Natural killer cell (primary cell): ENCODE results near the gene VRK1. TPM values are rescaled to one million over a fixed set of nuclear protein-coding genes. Genes with fewer than 3 reads are reported as not detected.

Experiments
- ATAC-seq, 3 donors: fragments of 150-1000 bp in 2 of 3; fragments of 200-7000 bp in 1 of 3; cut with Tn5 transposase; 1 replicate in 1 of 3; 2 replicates in 2 of 3; pipeline ENCODE4 v1.10.0; 2021; ENCODE audit warnings: mild to moderate bottlenecking in 2 of 3, moderate library complexity in 2 of 3
- DNase-seq, 2 donors: peaks; one replicate each; pipeline versions ENCODE4 v3.0.0 to v3.0.0-alpha.2; 2013 to 2021; ENCODE audit warnings: mixed read lengths in 1 of 2
- H3K27ac ChIP-seq: one replicate; pipeline ENCODE4 v1.5.1; 2013; ENCODE audit warnings: mild to moderate bottlenecking, low read length
- H3K27me3 ChIP-seq: one replicate; pipeline ENCODE4 v1.6.1; 2013; ENCODE audit warnings: low read length; ENCODE audit not compliant: control insufficient read depth, insufficient read depth
- H3K36me3 ChIP-seq: one replicate; pipeline ENCODE4 v1.6.1; 2013; ENCODE audit warnings: low read length; ENCODE audit not compliant: control insufficient read depth, insufficient read depth
- H3K4me1 ChIP-seq: one replicate; pipeline ENCODE4 v1.6.1; 2013; ENCODE audit warnings: low read length; ENCODE audit not compliant: control insufficient read depth, insufficient read depth
- H3K4me3 ChIP-seq: one replicate; pipeline ENCODE4 v1.5.1; 2013; ENCODE audit warnings: low read length
- H3K9me3 ChIP-seq: one replicate; pipeline ENCODE4 v1.6.1; 2013; ENCODE audit warnings: low read length; ENCODE audit not compliant: control insufficient read depth, insufficient read depth
- H3K27ac Mint-ChIP-seq, 2 donors: one replicate each; pipeline ENCODE4 v1.8.0; 2022; ENCODE audit warnings: mild to moderate bottlenecking in 2 of 2, mixed read lengths in 2 of 2, moderate library complexity in 1 of 2
- H3K27me3 Mint-ChIP-seq, 2 donors: one replicate each; pipeline ENCODE4 v1.8.0; 2022; ENCODE audit warnings: low read depth in 2 of 2, mixed read lengths in 2 of 2
- H3K36me3 Mint-ChIP-seq: one replicate; pipeline ENCODE4 v1.8.0; 2022; ENCODE audit warnings: mixed read lengths
- H3K4me1 Mint-ChIP-seq, 2 donors: one replicate each; pipeline ENCODE4 v1.8.0; 2022; ENCODE audit warnings: mixed read lengths in 2 of 2
- H3K4me3 Mint-ChIP-seq: one replicate; pipeline ENCODE4 v1.8.0; 2022; ENCODE audit warnings: mild to moderate bottlenecking, moderate library complexity, mixed read lengths
- H3K9me3 Mint-ChIP-seq, 2 donors: one replicate each; pipeline ENCODE4 v1.8.0; 2022; ENCODE audit warnings: mixed read lengths in 2 of 2
- CTCF ChIP-seq: fragments of 200-600 bp; IDR thresholded peaks from one replicate; pipeline ENCODE4 v1.8.0; 2022; ENCODE audit warnings: antibody characterized with exemption
- WGBS: methylation state at CpG from one replicate; pipeline ENCODE4 v1.1.7; 2013; ENCODE audit warnings: missing lambda C conversion rate; ENCODE audit not compliant: insufficient coverage; 5-methylcytosine and 5-hydroxymethylcytosine counted together
- intact Hi-C: fragments of 100-400 bp; cut with micrococcal nuclease; formaldehyde crosslinking; loops from one replicate; pipeline ENCODE4 v1.14.2; 2022
- total RNA-seq, 4 donors: library from RNA; stranded (reverse); fragments of 120-200 nt in 1 of 4; gene quantifications; one replicate each; pipeline versions ENCODE4 v1.2.3 to v1.2.4, GENCODE V29; 2013 to 2022

The VRK1 gene
- total RNA-seq, 3 donors from 2014 or later (not counting 1 experiment from before 2014, with no cell fraction given) = 34.4 to 40.6 (median 37.3) TPM

- Mint-ChIP-seq H3K27ac (no peak overlapping the region), H3K36me3 (no peaks in the 10 kb centered on the region), H3K4me3 (peak overlapping the region; percentile 46), H3K9me3 (no peaks in the 10 kb centered on the region), H3K4me1 (peaks cover 17 to 27% of the 10 kb centered on the region in 2 donors), H3K27me3 (peaks cover 0 to 5% of the 10 kb centered on the region in 2 donors)
- DNase-seq (no peak), ATAC-seq (no peak)
- peaks cover 9% of the 10 kb centered on the region for H3K4me1 ChIP-seq
- H3K27ac ChIP-seq = no peak overlapping the region
- no peak overlapping the region for H3K4me3 ChIP-seq
- H3K9me3 ChIP-seq = no peaks in the 10 kb centered on the region
- 65% methylated on average over 9 of the region's 9 CpGs for WGBS
- H3K27me3 ChIP-seq = no peaks in the 10 kb centered on the region
- intact Hi-C loops = loop anchor here (5.0 kb wide), 1 partner anchor 293 kb away; the partner anchor contains the start of gene PAPOLA
- no peaks in the 10 kb centered on the region for H3K36me3 ChIP-seq
- TF ChIP-seq CTCF = no peak
Measured at GRCh38 chr14:96795109-96795828, 1.9 kb upstream of the VRK1 start.

GRCh38 chr14:96797582-96798349 lies 584 bp downstream of the VRK1 start:
- peak overlapping the region; percentile 87 to 92 for H3K27ac Mint-ChIP-seq
- peak overlapping the region; percentile 93 for H3K4me3 Mint-ChIP-seq
- Histone ChIP-seq H3K27me3 (no peaks in the 10 kb centered on the region), H3K4me3 (peak overlapping the region; percentile 35), H3K4me1 (peaks cover 9% of the 10 kb centered on the region), H3K36me3 (no peaks in the 10 kb centered on the region), H3K9me3 (no peaks in the 10 kb centered on the region), H3K27ac (peak overlapping the region; percentile 61)
- no peak for TF ChIP-seq CTCF
- peaks cover 17 to 23% of the 10 kb centered on the region in 2 donors for H3K4me1 Mint-ChIP-seq
- H3K36me3 Mint-ChIP-seq = no peaks in the 10 kb centered on the region
- no peaks in the 10 kb centered on the region for H3K9me3 Mint-ChIP-seq
- WGBS = under 1% methylated on average over 59 of the region's 59 CpGs
- peak; percentile 39 to 66 for DNase-seq
- H3K27me3 Mint-ChIP-seq = peaks cover 0 to 3% of the 10 kb centered on the region in 2 donors
- peak; percentile 40 to 69 (median 41) for ATAC-seq
- intact Hi-C loops = loop anchor here (1.0 to 5.0 kb wide), 2 partner anchors 55 to 295 kb away; partner anchors contain the start of gene PAPOLA

- H3K36me3 ChIP-seq = no peaks in the 10 kb centered on the region
- no peaks in the 10 kb centered on the region for H3K9me3 Mint-ChIP-seq
- peaks cover 9% of the 10 kb centered on the region for H3K4me1 ChIP-seq
- intact Hi-C loops = loop anchor here (5.0 kb wide), 1 partner anchor 297 kb away; the partner anchor contains the start of gene PAPOLA
- peak overlapping the region; percentile 93 for H3K4me3 Mint-ChIP-seq
- H3K4me1 Mint-ChIP-seq = peaks cover 22 to 28% of the 10 kb centered on the region in 2 donors
- no peak overlapping the region for H3K27ac ChIP-seq
- H3K27me3 ChIP-seq = no peaks in the 10 kb centered on the region
- 100% methylated on average over 1 of the region's 1 CpG for WGBS
- DNase-seq = no peak
- no peaks in the 10 kb centered on the region for H3K36me3 Mint-ChIP-seq
- H3K27ac Mint-ChIP-seq = peak overlapping the region; percentile 87 to 92
- no peak for ATAC-seq
- no peak overlapping the region for H3K4me3 ChIP-seq
- no peak for TF ChIP-seq CTCF
- no peaks in the 10 kb centered on the region for H3K9me3 ChIP-seq
- H3K27me3 Mint-ChIP-seq = no peaks in the 10 kb centered on the region
Measured at GRCh38 chr14:96798956-96799355, 1.8 kb downstream of the VRK1 start.
